HEK293 (cell line): ENCODE measurements around the gene DNMT3L.

Experiments used
- CTCF ChIA-PET: fragments of 350-600 bp; formaldehyde crosslinking; extraction: SDS; loops from one replicate; lab custom pipeline; 2021; ENCODE audit warnings: antibody characterized with exemption; lab: Yijun Ruan, JAX
- POLR2A ChIA-PET: fragments of 300-600 bp; formaldehyde crosslinking; extraction: SDS; loops from one replicate; lab custom pipeline; 2020; ENCODE audit warnings: antibody characterized with exemption, inconsistent platforms; lab: Yijun Ruan, JAX
- H3K27ac ChIP-seq: fragments of 200-500 bp; sonication (Bioruptor generic); 2 replicates; pipeline ENCODE4 v1.5.1; 2014; ENCODE audit warnings: low read depth, low read length, control low read depth, inconsistent platforms; ENCODE audit errors: extremely low read depth
- H3K36me3 ChIP-seq, 2 experiments: fragments of 200-500 bp in 1 of 2; sonication (Bioruptor generic) in 1 of 2; 1 replicate in 1 of 2; 2 replicates in 1 of 2; pipeline ENCODE4 v1.5.1; 2014 to 2017; ENCODE audit warnings: inconsistent platforms in 2 of 2, low read length in 2 of 2; ENCODE audit not compliant: control insufficient read depth in 2 of 2, insufficient read depth in 1 of 2
- H3K4me1 ChIP-seq: fragments of 200-500 bp; sonication (Bioruptor generic); 2 replicates; pipeline ENCODE4 v1.5.1; 2014; ENCODE audit warnings: mild to moderate bottlenecking, low read length, inconsistent platforms; ENCODE audit not compliant: control insufficient read depth, insufficient read depth
- H3K4me3 ChIP-seq: 2 replicates; pipeline ENCODE4 v1.5.1; 2011; ENCODE audit warnings: low read depth, mild to moderate bottlenecking, control low read depth, low read length, moderate library complexity
- H3K9me3 ChIP-seq: fragments of 200-500 bp; sonication (Bioruptor generic); 2 replicates; pipeline ENCODE4 v1.5.1; 2014; ENCODE audit warnings: low read depth, low read length, inconsistent platforms; ENCODE audit not compliant: control insufficient read depth, insufficient read depth
- EGR2 ChIP-seq: fragments of 450-650 bp; formaldehyde crosslinking; IDR thresholded peaks from 2 replicates; pipeline ENCODE4 v1.5.1; 2016; ENCODE audit warnings: low read depth, missing biosample characterization, missing genetic modification characterization
- GLI4 ChIP-seq: fragments of 450-650 bp; formaldehyde crosslinking; IDR thresholded peaks from 2 replicates; pipeline ENCODE4 v1.5.1; 2016; ENCODE audit warnings: missing biosample characterization, missing genetic modification characterization
- SALL2 ChIP-seq: fragments of 450-650 bp; formaldehyde crosslinking; IDR thresholded peaks from 2 replicates; pipeline ENCODE4 v1.5.0; 2017; ENCODE audit warnings: missing biosample characterization, mild to moderate bottlenecking, missing genetic modification characterization, borderline replicate concordance
- WT1 ChIP-seq: fragments of 450-650 bp; formaldehyde crosslinking; IDR thresholded peaks from 2 replicates; pipeline ENCODE4 v1.5.1; 2016; ENCODE audit warnings: missing biosample characterization, missing genetic modification characterization
- ZBTB21 ChIP-seq: fragments of 450-650 bp; formaldehyde crosslinking; IDR thresholded peaks from 2 replicates; pipeline ENCODE4 v1.5.1; 2017; ENCODE audit warnings: missing biosample characterization, missing genetic modification characterization
- ZIC2 ChIP-seq: fragments of 450-650 bp; formaldehyde crosslinking; IDR thresholded peaks from 2 replicates; pipeline ENCODE4 v1.5.1; 2016; ENCODE audit warnings: missing biosample characterization, missing genetic modification characterization
- ZNF138 ChIP-seq: fragments of 450-650 bp; formaldehyde crosslinking; IDR thresholded peaks from 2 replicates; pipeline ENCODE4 v1.5.1; 2016; ENCODE audit warnings: missing biosample characterization, missing genetic modification characterization, borderline replicate concordance
- ZNF169 ChIP-seq: fragments of 450-650 bp; formaldehyde crosslinking; IDR thresholded peaks from 2 replicates; pipeline ENCODE4 v1.5.1; 2016; ENCODE audit warnings: missing biosample characterization, missing genetic modification characterization
- ZNF324 ChIP-seq: fragments of 450-650 bp; formaldehyde crosslinking; IDR thresholded peaks from 2 replicates; pipeline ENCODE4 v1.5.1; 2016; ENCODE audit warnings: missing biosample characterization, missing genetic modification characterization
- ZNF335 ChIP-seq: fragments of 450-650 bp; formaldehyde crosslinking; conservative IDR thresholded peaks from 2 replicates; pipeline ENCODE4 v1.5.1; 2016; ENCODE audit warnings: missing biosample characterization, missing genetic modification characterization
- ZNF350 ChIP-seq: fragments of 450-650 bp; formaldehyde crosslinking; IDR thresholded peaks from 2 replicates; pipeline ENCODE4 v1.5.0; 2017; ENCODE audit warnings: missing biosample characterization, mild to moderate bottlenecking, missing genetic modification characterization
- ZNF354C ChIP-seq: fragments of 450-650 bp; formaldehyde crosslinking; IDR thresholded peaks from 2 replicates; pipeline ENCODE4 v1.5.1; 2016; ENCODE audit warnings: missing biosample characterization, missing genetic modification characterization, low read depth, borderline replicate concordance
- ZNF394 ChIP-seq: fragments of 450-650 bp; formaldehyde crosslinking; IDR thresholded peaks from 2 replicates; pipeline ENCODE4 v1.5.1; 2016; ENCODE audit warnings: missing biosample characterization, missing genetic modification characterization, mild to moderate bottlenecking, moderate library complexity, borderline replicate concordance
- ZNF423 ChIP-seq: fragments of 450-650 bp; formaldehyde crosslinking; IDR thresholded peaks from 2 replicates; pipeline ENCODE4 v1.5.1; 2016; ENCODE audit warnings: missing biosample characterization, missing genetic modification characterization
- ZNF426 ChIP-seq: fragments of 450-650 bp; formaldehyde crosslinking; IDR thresholded peaks from 2 replicates; pipeline ENCODE4 v1.5.1; 2017; ENCODE audit warnings: missing biosample characterization, missing genetic modification characterization, mild to moderate bottlenecking, inconsistent platforms, moderate library complexity
- ZNF549 ChIP-seq: fragments of 450-650 bp; IDR thresholded peaks from 2 replicates; pipeline ENCODE4 v1.5.1; 2018; ENCODE audit warnings: missing biosample characterization, missing genetic modification characterization, mild to moderate bottlenecking, inconsistent platforms, moderate library complexity
- ZNF596 ChIP-seq: fragments of 450-650 bp; IDR thresholded peaks from 2 replicates; pipeline ENCODE4 v1.5.0; 2018; ENCODE audit warnings: missing biosample characterization, mild to moderate bottlenecking, missing genetic modification characterization, moderate library complexity
- ZNF600 ChIP-seq: fragments of 450-650 bp; formaldehyde crosslinking; IDR thresholded peaks from 2 replicates; pipeline ENCODE4 v1.5.1; 2016; ENCODE audit warnings: missing biosample characterization, missing genetic modification characterization
- ZNF621 ChIP-seq: fragments of 450-650 bp; formaldehyde crosslinking; IDR thresholded peaks from 2 replicates; pipeline ENCODE4 v1.5.1; 2017; ENCODE audit warnings: missing biosample characterization, missing genetic modification characterization
- ZNF664 ChIP-seq: fragments of 450-650 bp; formaldehyde crosslinking; IDR thresholded peaks from 2 replicates; pipeline ENCODE4 v1.5.1; 2016; ENCODE audit warnings: missing biosample characterization, missing genetic modification characterization
- ZNF792 ChIP-seq: fragments of 450-650 bp; formaldehyde crosslinking; IDR thresholded peaks from 2 replicates; pipeline ENCODE4 v1.5.1; 2016; ENCODE audit warnings: missing biosample characterization, missing genetic modification characterization
- TF ChIP-seq, protein P1 (sequence below): fragments of 450-650 bp; formaldehyde crosslinking; IDR thresholded peaks from 2 replicates; pipeline ENCODE4 v1.5.1; 2017; ENCODE audit warnings: missing biosample characterization, missing genetic modification characterization
- TF ChIP-seq, protein P2 (sequence below): fragments of 450-650 bp; IDR thresholded peaks from 2 replicates; pipeline ENCODE4 v1.5.1; 2018; ENCODE audit warnings: missing biosample characterization, missing genetic modification characterization
- TF ChIP-seq, protein P3 (sequence below): fragments of 450-650 bp; formaldehyde crosslinking; IDR thresholded peaks from 2 replicates; pipeline ENCODE4 v1.5.1; 2016; ENCODE audit warnings: missing biosample characterization, missing genetic modification characterization, borderline replicate concordance

Gene DNMT3L

DNA sequence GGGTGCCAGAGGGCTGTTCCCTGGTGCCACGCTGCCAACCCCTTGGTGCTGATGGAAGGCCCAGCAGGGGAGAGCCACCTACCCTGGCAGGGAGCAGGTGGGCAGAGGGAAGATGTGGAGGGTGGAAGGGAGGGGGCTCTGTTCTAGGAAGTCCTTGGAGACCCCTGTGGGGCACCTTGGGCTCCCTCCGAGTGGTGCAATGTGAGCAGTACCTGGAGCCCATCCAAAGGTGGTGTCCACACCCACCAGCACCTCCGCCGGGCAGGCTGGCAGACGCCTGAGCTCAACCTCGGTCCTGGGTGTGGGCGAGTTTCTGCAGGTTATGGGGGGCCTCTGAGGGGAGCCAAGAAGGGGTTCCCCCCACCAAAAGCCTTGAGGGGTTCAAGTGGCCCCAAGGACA, 11.3 kb upstream of the DNMT3L start (continued):
- no peak for TF ChIP-seq ZNF621
- no peak for TF ChIP-seq ZBTB21 (tag by site-specific recombination)
- no peak for TF ChIP-seq ZNF792 (tag by site-specific recombination)

DNA sequence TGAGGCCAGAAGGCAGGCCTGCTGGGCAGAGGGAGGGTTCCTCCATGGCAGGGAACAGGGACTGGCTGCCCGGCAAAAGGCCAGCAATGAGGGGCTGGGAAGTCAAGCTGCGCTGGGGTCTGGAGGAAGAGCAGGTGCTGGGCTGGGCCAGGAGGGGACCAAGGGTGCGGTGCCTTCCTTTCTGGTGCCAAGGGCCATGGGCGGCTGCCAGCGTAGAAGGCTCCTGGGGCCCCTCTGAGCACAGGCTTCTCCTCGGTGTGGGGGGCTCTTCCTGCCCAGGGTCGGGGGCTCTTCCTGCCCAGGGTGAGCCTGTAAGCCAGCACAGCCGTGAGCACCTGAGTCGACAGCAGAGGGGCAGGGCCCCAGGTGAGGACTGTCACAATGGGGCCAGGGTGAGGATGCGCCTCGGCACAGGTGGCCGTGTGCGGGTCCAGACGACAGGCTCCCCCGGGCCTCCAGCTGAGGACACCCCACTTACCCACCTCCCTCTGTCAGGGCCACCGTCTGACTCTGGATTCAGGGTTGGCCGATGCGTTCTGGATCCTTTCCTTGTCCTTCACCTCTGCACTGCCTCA, 10.7 kb upstream of the DNMT3L start:
- Histone ChIP-seq H3K27ac (no peak overlapping the region), H3K36me3 (no peaks in the 10 kb centered on the region), H3K9me3 (no peaks in the 10 kb centered on the region), H3K4me1 (no peaks in the 10 kb centered on the region)
- CTCF ChIA-PET, result interaction anchor here (0.6 to 1.0 kb wide), 2 partner anchors 26 to 1579 kb away, joined by 3 to 4 read pairs; no protein-coding TSS in a partner anchor
- POLR2A ChIA-PET, result no interaction called here
- TF ChIP-seq ZNF664 (tag by site-specific recombination) (no peak), GLI4 (no peak), ZNF600 (tag by site-specific recombination) (peak; percentile 24; the same call in 1 of the 2 replicates), ZNF394 (tag by site-specific recombination) (no peak), ZIC2 (tag by site-specific recombination) (no peak)
- TF ChIP-seq, all 188 proteins: peak for 1
- no peak overlapping the region for H3K4me3 ChIP-seq

DNA sequence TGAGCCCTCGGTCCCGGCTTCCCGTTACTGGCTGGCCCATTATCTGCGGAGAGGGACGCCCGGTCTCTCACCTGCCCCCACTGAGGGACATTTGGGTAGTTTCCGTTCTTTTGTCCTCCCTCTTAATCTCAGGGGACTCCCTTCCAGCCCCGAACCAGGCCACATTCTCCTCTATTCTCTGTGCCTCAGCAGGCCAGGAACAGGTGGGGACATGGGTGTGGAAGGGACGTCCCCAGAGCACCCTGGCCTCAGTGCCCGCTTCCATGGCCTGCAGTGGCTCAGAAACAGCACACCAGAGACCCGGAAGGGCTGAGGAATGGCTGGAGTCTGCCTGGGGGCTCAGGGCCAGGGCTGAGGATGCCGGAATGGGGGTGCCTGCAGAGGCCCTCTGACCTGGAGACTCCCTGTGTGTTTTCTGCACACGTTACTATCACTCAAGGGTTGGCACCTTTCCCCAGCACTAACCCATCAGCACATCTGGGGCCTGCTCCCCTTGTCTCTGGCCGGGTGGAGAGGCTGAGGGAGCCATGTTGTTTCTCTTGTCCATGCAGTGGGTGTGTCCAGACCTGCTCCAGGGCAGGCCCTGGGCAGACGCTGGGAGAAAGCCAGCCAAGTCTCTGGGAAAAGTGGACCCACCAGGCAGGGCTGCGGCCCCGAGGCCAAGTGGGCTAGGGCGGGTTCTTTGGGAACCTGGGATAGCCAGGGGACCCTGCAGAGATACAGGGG, 10.0 kb upstream of the DNMT3L start:
- TF ChIP-seq ZNF350 (tag by site-specific recombination) (no peak), ZNF426 (tag by site-specific recombination) (no peak), ZNF549 (tag by site-specific recombination) (no peak), WT1 (tag by site-specific recombination) (no peak), ZNF335 (tag by site-specific recombination) (no peak), ZNF423 (tag by site-specific recombination) (no peak), ZNF324 (tag by site-specific recombination) (no peak), ZNF169 (no peak)
- TF ChIP-seq, protein P1, sequence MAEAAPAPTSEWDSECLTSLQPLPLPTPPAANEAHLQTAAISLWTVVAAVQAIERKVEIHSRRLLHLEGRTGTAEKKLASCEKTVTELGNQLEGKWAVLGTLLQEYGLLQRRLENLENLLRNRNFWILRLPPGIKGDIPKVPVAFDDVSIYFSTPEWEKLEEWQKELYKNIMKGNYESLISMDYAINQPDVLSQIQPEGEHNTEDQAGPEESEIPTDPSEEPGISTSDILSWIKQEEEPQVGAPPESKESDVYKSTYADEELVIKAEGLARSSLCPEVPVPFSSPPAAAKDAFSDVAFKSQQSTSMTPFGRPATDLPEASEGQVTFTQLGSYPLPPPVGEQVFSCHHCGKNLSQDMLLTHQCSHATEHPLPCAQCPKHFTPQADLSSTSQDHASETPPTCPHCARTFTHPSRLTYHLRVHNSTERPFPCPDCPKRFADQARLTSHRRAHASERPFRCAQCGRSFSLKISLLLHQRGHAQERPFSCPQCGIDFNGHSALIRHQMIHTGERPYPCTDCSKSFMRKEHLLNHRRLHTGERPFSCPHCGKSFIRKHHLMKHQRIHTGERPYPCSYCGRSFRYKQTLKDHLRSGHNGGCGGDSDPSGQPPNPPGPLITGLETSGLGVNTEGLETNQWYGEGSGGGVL (tag by site-specific recombination), result no peak

DNA sequence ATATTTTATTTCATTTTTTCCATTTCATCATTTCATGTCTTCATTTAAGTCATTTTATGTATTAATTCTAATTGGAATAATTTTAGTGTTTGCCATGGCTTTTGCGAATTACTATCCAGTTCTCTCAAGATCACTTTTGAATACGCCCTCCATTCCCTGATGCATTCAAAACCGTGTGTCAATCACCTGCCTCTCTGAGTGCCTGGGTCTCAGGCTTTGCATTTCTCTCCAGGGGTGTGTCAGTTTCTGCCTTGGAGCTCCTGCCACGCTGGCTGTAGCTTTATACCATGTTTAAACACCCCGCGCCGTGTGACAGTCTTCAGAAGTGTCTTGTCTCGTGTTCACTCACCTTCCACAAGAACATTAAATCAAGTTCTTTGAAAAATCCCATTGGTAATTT, 7.4 kb upstream of the DNMT3L start:
- CTCF ChIA-PET, result interaction anchor here (0.6 kb wide), 1 partner anchor 254 kb away, joined by 3 read pairs; no protein-coding TSS in a partner anchor
- no peak overlapping the region for H3K27ac ChIP-seq
- H3K4me1 ChIP-seq, result no peaks in the 10 kb centered on the region
- POLR2A ChIA-PET, result no interaction called here
- H3K4me3 ChIP-seq, result no peak overlapping the region
- H3K9me3 ChIP-seq, result no peaks in the 10 kb centered on the region
- no peaks in the 10 kb centered on the region for H3K36me3 ChIP-seq
- TF ChIP-seq, protein P2, sequence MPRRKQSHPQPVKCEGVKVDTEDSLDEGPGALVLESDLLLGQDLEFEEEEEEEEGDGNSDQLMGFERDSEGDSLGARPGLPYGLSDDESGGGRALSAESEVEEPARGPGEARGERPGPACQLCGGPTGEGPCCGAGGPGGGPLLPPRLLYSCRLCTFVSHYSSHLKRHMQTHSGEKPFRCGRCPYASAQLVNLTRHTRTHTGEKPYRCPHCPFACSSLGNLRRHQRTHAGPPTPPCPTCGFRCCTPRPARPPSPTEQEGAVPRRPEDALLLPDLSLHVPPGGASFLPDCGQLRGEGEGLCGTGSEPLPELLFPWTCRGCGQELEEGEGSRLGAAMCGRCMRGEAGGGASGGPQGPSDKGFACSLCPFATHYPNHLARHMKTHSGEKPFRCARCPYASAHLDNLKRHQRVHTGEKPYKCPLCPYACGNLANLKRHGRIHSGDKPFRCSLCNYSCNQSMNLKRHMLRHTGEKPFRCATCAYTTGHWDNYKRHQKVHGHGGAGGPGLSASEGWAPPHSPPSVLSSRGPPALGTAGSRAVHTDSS (tag by site-specific recombination), result no peak
- TF ChIP-seq, protein P3, sequence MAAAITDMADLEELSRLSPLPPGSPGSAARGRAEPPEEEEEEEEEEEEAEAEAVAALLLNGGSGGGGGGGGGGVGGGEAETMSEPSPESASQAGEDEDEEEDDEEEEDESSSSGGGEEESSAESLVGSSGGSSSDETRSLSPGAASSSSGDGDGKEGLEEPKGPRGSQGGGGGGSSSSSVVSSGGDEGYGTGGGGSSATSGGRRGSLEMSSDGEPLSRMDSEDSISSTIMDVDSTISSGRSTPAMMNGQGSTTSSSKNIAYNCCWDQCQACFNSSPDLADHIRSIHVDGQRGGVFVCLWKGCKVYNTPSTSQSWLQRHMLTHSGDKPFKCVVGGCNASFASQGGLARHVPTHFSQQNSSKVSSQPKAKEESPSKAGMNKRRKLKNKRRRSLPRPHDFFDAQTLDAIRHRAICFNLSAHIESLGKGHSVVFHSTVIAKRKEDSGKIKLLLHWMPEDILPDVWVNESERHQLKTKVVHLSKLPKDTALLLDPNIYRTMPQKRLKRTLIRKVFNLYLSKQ (tag by site-specific recombination), result no peak
- TF ChIP-seq EGR2 (tag by site-specific recombination), result no peak
- no peak for TF ChIP-seq ZNF354C (tag by site-specific recombination)
- TF ChIP-seq SALL2 (tag by site-specific recombination), result no peak
- no peak for TF ChIP-seq ZNF596 (tag by site-specific recombination)
- no peak for TF ChIP-seq ZNF394 (tag by site-specific recombination)
- no peak for TF ChIP-seq ZNF138 (tag by site-specific recombination)

More for the DNA sequence above, 10.0 kb upstream of the DNMT3L start:
- Histone ChIP-seq H3K9me3 (no peaks in the 10 kb centered on the region), H3K4me3 (no peak overlapping the region), H3K4me1 (no peaks in the 10 kb centered on the region), H3K27ac (no peak overlapping the region), H3K36me3 (no peaks in the 10 kb centered on the region)
- ChIA-PET POLR2A (no interaction called here), CTCF (interaction anchor here (0.6 to 0.7 kb wide), 2 partner anchors 26 to 1579 kb away, joined by 3 to 7 read pairs; no protein-coding TSS in a partner anchor)
